ENCODE results near the gene F5.
A peak's percentile ranks its signal among the peaks of the same experiment; 100 is the strongest.

F5 gene

GRCh38 chr1:169475806-169476387, 110.4 kb downstream of the F5 start:
- DNase-seq (ENCODE audit: low spot score) = no peak

GRCh38 chr1:169474302-169474995, 111.8 kb downstream of the F5 start:
- DNase-seq (ENCODE audit: low spot score) = no peak

- no peak for DNase-seq (ENCODE audit: low spot score)
Observed at GRCh38 chr1:169473347-169473746, 112.9 kb downstream of the F5 start.

GRCh38 chr1:169472738-169473137, 113.5 kb downstream of the F5 start:
- no peak for DNase-seq (ENCODE audit: low spot score)

GRCh38 chr1:169468982-169469381, 117.3 kb downstream of the F5 start:
- no peak for DNase-seq (ENCODE audit: low spot score)

- DNase-seq (ENCODE audit: low spot score) = peak; percentile 37
Observed at GRCh38 chr1:169466259-169467230, 119.7 kb downstream of the F5 start.

- no peak for DNase-seq (ENCODE audit: low spot score)
Observed at GRCh38 chr1:169465281-169465680, 121.0 kb downstream of the F5 start.

All from RKO (cell line).